IMR-90 (cell line): ENCODE measurements around the gene C9orf43. TPM values are rescaled to one million over a fixed set of nuclear protein-coding genes. Genes with fewer than 3 reads are reported as not detected.

Experiments used
- ATAC-seq: fragments of 200-7000 bp; cut with Tn5 transposase; 2 replicates; pipeline ENCODE4 v1.9.1; 2020; ENCODE audit warnings: low read depth, mild to moderate bottlenecking, moderate library complexity
- BruUV-seq: library from RNA; stranded (reverse); fragments of 400-500 nt; replicated peaks from 2 replicates; lab custom pipeline; 2021; lab: Mats Ljungman, UMichigan
- CTCF ChIA-PET: fragments of 300-600 bp; formaldehyde crosslinking; extraction: SDS; loops from one replicate; lab custom pipeline; 2021; ENCODE audit warnings: antibody characterized with exemption; lab: Yijun Ruan, JAX
- POLR2A ChIA-PET: fragments of 300-600 bp; sonication (Branson Sonifier 250); formaldehyde crosslinking; loops from one replicate; lab custom pipeline; 2022; ENCODE audit warnings: antibody characterized with exemption; ENCODE audit not compliant: unreplicated experiment; lab: Charles Lee
- DNase-seq: peaks from one replicate; pipeline ENCODE4 v3.0.0; 2013
- H2AFZ ChIP-seq: replicated peaks from 2 replicates; pipeline ENCODE3; 2013; ENCODE audit warnings: low read length, mild to moderate bottlenecking; ENCODE audit not compliant: poor library complexity
- H2AK5ac ChIP-seq: 2 replicates; pipeline ENCODE4 v1.6.1; 2013; ENCODE audit warnings: low read depth, low read length, inconsistent platforms
- H2AK9ac ChIP-seq: replicated peaks from 2 replicates; pipeline ENCODE3; 2013; ENCODE audit warnings: mild to moderate bottlenecking, low read depth, low read length, moderate library complexity; ENCODE audit not compliant: poor library complexity
- H2BK120ac ChIP-seq: 2 replicates; pipeline ENCODE4 v1.6.1; 2013; ENCODE audit warnings: low read depth, low read length, inconsistent platforms
- H2BK15ac ChIP-seq: 3 replicates; pipeline ENCODE4 v1.6.1; 2013; ENCODE audit warnings: low read depth, low read length, inconsistent platforms
- H2BK20ac ChIP-seq: 2 replicates; pipeline ENCODE4 v1.6.1; 2013; ENCODE audit warnings: low read depth, mild to moderate bottlenecking, inconsistent platforms, low read length, moderate library complexity
- H2BK5ac ChIP-seq: 2 replicates; pipeline ENCODE4 v1.6.1; 2013; ENCODE audit warnings: mild to moderate bottlenecking, low read depth, low read length, inconsistent platforms; ENCODE audit not compliant: poor library complexity, severe bottlenecking
- H3K14ac ChIP-seq: replicated peaks from 2 replicates; pipeline ENCODE4 v1.6.1; 2013; ENCODE audit warnings: low read depth, low read length, inconsistent platforms
- H3K18ac ChIP-seq: 2 replicates; pipeline ENCODE4 v1.6.1; 2013; ENCODE audit warnings: low read depth, low read length, control low read depth
- H3K23ac ChIP-seq: 2 replicates; pipeline ENCODE4 v1.6.1; 2013; ENCODE audit warnings: low read depth, low read length, inconsistent platforms
- H3K27ac ChIP-seq: 2 replicates; pipeline ENCODE4 v1.5.1; 2013; ENCODE audit warnings: mild to moderate bottlenecking, control low read depth, low read length; ENCODE audit not compliant: insufficient read depth
- H3K27me3 ChIP-seq: 2 replicates; pipeline ENCODE4 v1.6.1; 2013; ENCODE audit warnings: low read length; ENCODE audit not compliant: control insufficient read depth, insufficient read depth
- H3K36me3 ChIP-seq: 2 replicates; pipeline ENCODE4 v1.6.1; 2013; ENCODE audit warnings: low read length, mixed read lengths; ENCODE audit not compliant: control insufficient read depth, insufficient read depth
- H3K4ac ChIP-seq: 2 replicates; pipeline ENCODE4 v1.6.1; 2013; ENCODE audit warnings: low read depth, low read length, inconsistent platforms
- H3K4me1 ChIP-seq: 2 replicates; pipeline ENCODE4 v1.6.1; 2013; ENCODE audit warnings: low read length, mixed read lengths; ENCODE audit not compliant: control insufficient read depth, insufficient read depth
- H3K4me2 ChIP-seq: 2 replicates; pipeline ENCODE4 v1.6.1; 2013; ENCODE audit warnings: low read depth, mild to moderate bottlenecking, control low read depth, low read length, moderate library complexity
- H3K4me3 ChIP-seq: 2 replicates; pipeline ENCODE4 v1.5.1; 2013; ENCODE audit warnings: low read depth, mild to moderate bottlenecking, control low read depth, low read length, moderate library complexity; ENCODE audit not compliant: insufficient read depth
- H3K56ac ChIP-seq: 2 replicates; pipeline ENCODE4 v1.6.1; 2013; ENCODE audit warnings: low read length, inconsistent platforms; ENCODE audit not compliant: insufficient read depth; ENCODE audit errors: extremely low read depth
- H3K79me1 ChIP-seq, 2 experiments: 2 replicates each; pipeline ENCODE4 v1.6.1; 2013; ENCODE audit warnings: low read length in 2 of 2, inconsistent platforms in 1 of 2, low read depth in 1 of 2
- H3K9ac ChIP-seq: 2 replicates; pipeline ENCODE4 v1.6.1; 2013; ENCODE audit warnings: low read depth, low read length, control low read depth
- H3K9me1 ChIP-seq: 2 replicates; pipeline ENCODE4 v1.6.1; 2013; ENCODE audit warnings: low read length, inconsistent platforms; ENCODE audit not compliant: insufficient read depth
- H3K9me3 ChIP-seq: 2 replicates; pipeline ENCODE4 v1.6.1; 2013; ENCODE audit warnings: low read length; ENCODE audit not compliant: control insufficient read depth, insufficient read depth
- H4K20me1 ChIP-seq: 2 replicates; pipeline ENCODE4 v1.6.1; 2013; ENCODE audit warnings: low read length, inconsistent platforms; ENCODE audit not compliant: insufficient read depth
- H4K5ac ChIP-seq: 2 replicates; pipeline ENCODE4 v1.6.1; 2013; ENCODE audit warnings: mild to moderate bottlenecking, low read depth, low read length, control low read depth
- H4K8ac ChIP-seq, 2 experiments: 2 replicates each; pipeline ENCODE4 v1.6.1; 2013; ENCODE audit warnings: low read depth in 2 of 2, low read length in 2 of 2, control low read depth in 1 of 2, inconsistent platforms in 1 of 2
- H4K91ac ChIP-seq: 2 replicates; pipeline ENCODE4 v1.6.1; 2013; ENCODE audit warnings: low read depth, low read length, inconsistent platforms; ENCODE audit not compliant: insufficient read depth
- BHLHE40 ChIP-seq: fragments of 150-350 bp; IDR thresholded peaks from 2 replicates; pipeline ENCODE4 v1.6.1; 2016; ENCODE audit warnings: mild to moderate bottlenecking, low read depth, low read length
- CEBPB ChIP-seq: IDR thresholded peaks from 2 replicates; pipeline ENCODE4 v1.6.1; 2012; ENCODE audit warnings: low read depth, low read length, improper control_type of control experiment
- CHD1 ChIP-seq: IDR thresholded peaks from 2 replicates; pipeline ENCODE4 v1.6.1; 2012; ENCODE audit warnings: low read depth, low read length, improper control_type of control experiment
- CTCF ChIP-seq: conservative IDR thresholded peaks from 2 replicates; pipeline ENCODE4 v1.5.1; 2012; ENCODE audit warnings: mild to moderate bottlenecking, low read depth, low read length, improper control_type of control experiment
- ELK1 ChIP-seq: fragments of 150-350 bp; IDR thresholded peaks from 2 replicates; pipeline ENCODE4 v1.6.1; 2016; ENCODE audit warnings: low read depth, mild to moderate bottlenecking, low read length, moderate library complexity, borderline replicate concordance
- FOS ChIP-seq: fragments of 150-350 bp; IDR thresholded peaks from 2 replicates; pipeline ENCODE4 v1.6.1; 2016; ENCODE audit warnings: low read depth, low read length
- MAFK ChIP-seq: IDR thresholded peaks from 2 replicates; pipeline ENCODE4 v1.6.1; 2012; ENCODE audit warnings: low read depth, low read length, improper control_type of control experiment
- MAZ ChIP-seq: IDR thresholded peaks from 2 replicates; pipeline ENCODE4 v1.6.1; 2012; ENCODE audit warnings: low read depth, mild to moderate bottlenecking, low read length, improper control_type of control experiment, moderate library complexity, borderline replicate concordance
- MXI1 ChIP-seq: IDR thresholded peaks from 2 replicates; pipeline ENCODE4 v1.6.1; 2012; ENCODE audit warnings: low read depth, mild to moderate bottlenecking, low read length, moderate library complexity, borderline replicate concordance
- NFE2L2 ChIP-seq: fragments of 150-350 bp; IDR thresholded peaks from 2 replicates; pipeline ENCODE4 v1.6.1; 2016; ENCODE audit warnings: low read depth, mild to moderate bottlenecking, low read length
- POLR2A ChIP-seq: IDR thresholded peaks from 2 replicates; pipeline ENCODE4 v1.6.1; 2012; ENCODE audit warnings: mild to moderate bottlenecking, low read depth, low read length
- RAD21 ChIP-seq: IDR thresholded peaks from 2 replicates; pipeline ENCODE4 v1.6.1; 2012; ENCODE audit warnings: low read length, improper control_type of control experiment
- RCOR1 ChIP-seq: IDR thresholded peaks from 2 replicates; pipeline ENCODE4 v1.6.1; 2012; ENCODE audit warnings: mild to moderate bottlenecking, low read length, improper control_type of control experiment; ENCODE audit not compliant: insufficient replicate concordance
- RFX5 ChIP-seq: IDR thresholded peaks from 2 replicates; pipeline ENCODE4 v1.8.0; 2012; ENCODE audit warnings: low read depth, mild to moderate bottlenecking, low read length, moderate library complexity
- SMC3 ChIP-seq: fragments of 150-350 bp; IDR thresholded peaks from 2 replicates; pipeline ENCODE4 v1.6.1; 2016; ENCODE audit warnings: low read depth, mild to moderate bottlenecking, antibody characterized with exemption, low read length, moderate library complexity
- USF2 ChIP-seq: fragments of 150-350 bp; IDR thresholded peaks from 2 replicates; pipeline ENCODE4 v1.6.1; 2017; ENCODE audit warnings: mild to moderate bottlenecking, antibody characterized with exemption, low read length, low read depth
- WGBS, 2 experiments: methylation state at CpG; one replicate each; pipeline versions ENCODE4 v1.1.5 to v1.1.7; 2013; ENCODE audit warnings: missing lambda C conversion rate in 2 of 2; ENCODE audit not compliant: insufficient read length in 1 of 2; ENCODE audit errors: extremely low coverage in 2 of 2; 5-methylcytosine and 5-hydroxymethylcytosine counted together
- dilution Hi-C: fragments of 300-500 bp; cut with HindIII; formaldehyde crosslinking; loops from one replicate; pipeline ENCODE4 v1.14.3; 2018; ENCODE audit warnings: low sequenced_read_pairs; ENCODE audit not compliant: unreplicated experiment
- in situ Hi-C: fragments of 300-500 bp; cut with MboI; formaldehyde crosslinking; loops from 3 replicates; pipeline ENCODE4 v1.14.3; 2019; ENCODE audit warnings: low sequenced_read_pairs, inconsistent platforms, mixed read lengths
- intact Hi-C: fragments of 100-400 bp; cut with micrococcal nuclease; formaldehyde crosslinking; loops from 2 replicates; pipeline ENCODE4 v1.10.0; 2022
- polyA plus RNA-seq, 3 experiments: library from polyadenylated mRNA; depleted of rRNA; stranded (reverse); fragments of >200 nt; gene quantifications; 2 replicates each; pipeline ENCODE4 v1.2.3, GENCODE V29; 2012; ENCODE audit warnings: low replicate concordance in 1 of 3
- total RNA-seq: library from RNA; depleted of rRNA; stranded (reverse); fragments of >200 nt; gene quantifications from 2 replicates; pipeline ENCODE4 v1.2.3, GENCODE V29; 2012

C9orf43 gene
- total and polyA plus RNA-seq, 2 of the 4 experiments (the other 2 are of a cell fraction) = 0.36 to 0.46 TPM

GRCh38 chr9:113449376-113449775 lies 38.8 kb downstream of the C9orf43 start:
- Histone ChIP-seq H2BK5ac (no peak overlapping the region), H3K23ac (no peak overlapping the region), H3K9me1 (peaks cover 3% of the 10 kb centered on the region; the same call in 1 of the 2 replicates), H2BK20ac (no peak overlapping the region), H4K20me1 (no peaks in the 10 kb centered on the region), H3K4ac (no peak overlapping the region), H3K4me2 (no peak overlapping the region), H3K36me3 (no peaks in the 10 kb centered on the region), H3K27me3 (no peaks in the 10 kb centered on the region), H2AK5ac (no peak overlapping the region), H2BK15ac (no peak overlapping the region; the same call in 2 of the 3 replicates), H4K5ac (no peak overlapping the region), H3K4me1 (no peaks in the 10 kb centered on the region), H3K9ac (no peak overlapping the region), H2BK120ac (no peak overlapping the region), H3K79me1 (no peaks in the 10 kb centered on the region), H3K56ac (no peak overlapping the region), H4K8ac (no peak overlapping the region), H3K27ac (no peak overlapping the region), H3K14ac (no peak overlapping the region), H4K91ac (no peak overlapping the region), H3K4me3 (no peak overlapping the region), H2AFZ (no peak overlapping the region), H3K18ac (no peak overlapping the region), H3K9me3 (no peaks in the 10 kb centered on the region), H2AK9ac (no peak overlapping the region)
- ATAC-seq = no peak
- ChIA-PET POLR2A (no interaction called here), CTCF (no interaction called here)
- WGBS, 2 experiments = no CpG with 5 or more reads among the region's 2 CpGs
- in situ Hi-C loops (loop anchor here (5.0 kb wide), 1 partner anchor 208 kb away; no protein-coding TSS in a partner anchor), intact Hi-C loops (no loop called here), dilution Hi-C loops (no loop called here)
- BruUV-seq = no TSS peak
- TF ChIP-seq MAFK (no peak), USF2 (no peak), POLR2A (no peak), RCOR1 (no peak), MAZ (no peak), CHD1 (no peak), RFX5 (no peak), BHLHE40 (no peak), CEBPB (no peak), ELK1 (no peak), MXI1 (no peak), CTCF (no peak), NFE2L2 (no peak), SMC3 (no peak), RAD21 (no peak), FOS (no peak)
- no peak for DNase-seq
